Measurements from ENCODE around the gene EBF3. TPM values are rescaled to one million over a fixed set of nuclear protein-coding genes. Genes with fewer than 3 reads are reported as not detected.
A peak's percentile ranks its signal among the peaks of the same experiment; 100 is the strongest.

The EBF3 gene
- total and polyA plus RNA-seq, 2 experiments from 2014 or later, result 0.22 to 0.77 TPM

DNA sequence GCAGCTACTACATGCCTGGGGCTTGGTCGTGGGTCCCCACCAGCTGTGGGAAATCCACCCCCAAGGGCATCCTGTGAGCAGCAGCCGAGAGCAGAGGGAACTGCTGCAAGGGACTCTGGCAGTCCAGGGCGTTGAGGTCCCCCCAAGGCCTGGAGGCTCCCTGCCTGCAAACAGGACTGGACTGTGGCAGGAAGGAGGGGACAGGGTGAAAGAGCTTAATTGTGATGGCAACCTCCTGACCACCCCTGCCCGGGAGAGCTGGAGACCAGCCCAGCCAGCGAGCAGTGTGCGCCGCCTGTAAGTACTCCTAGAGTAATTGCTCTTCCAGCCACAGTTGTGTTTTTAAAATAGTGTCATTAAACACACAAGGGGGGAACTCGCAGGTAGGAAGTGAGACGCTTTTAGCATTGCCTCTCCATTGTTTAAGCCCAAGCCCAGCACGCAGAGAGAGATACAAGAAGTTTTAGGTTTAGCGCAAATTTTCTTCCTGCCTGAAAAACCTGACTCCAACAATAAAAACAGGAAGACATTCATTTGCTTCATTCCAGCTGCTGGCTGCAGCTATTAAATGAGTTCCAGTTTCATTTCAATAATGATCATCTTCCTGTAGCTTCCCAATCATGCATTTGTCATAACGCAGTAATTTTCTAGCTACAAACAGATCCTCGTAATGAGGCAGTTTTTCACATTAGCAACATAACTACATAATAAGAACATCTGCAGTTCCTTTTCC is 111.1 kb downstream of the EBF3 start:
- H3K9me2 ChIP-seq (replicated peaks; ENCODE audit: insufficient read depth), result no peaks in the 10 kb centered on the region
- H4K20me1 ChIP-seq (ENCODE audit: insufficient read depth, poor library complexity, severe bottlenecking), result no peaks in the 10 kb centered on the region
- WGBS (ENCODE audit: low lambda C conversion rate, missing lambda C conversion rate), result 50% methylated on average over 13 of the region's 13 CpGs
- no peak overlapping the region for H3K4me3 ChIP-seq
- H3K27me3 ChIP-seq, result peaks cover 5% of the 10 kb centered on the region
- H3K4me1 ChIP-seq (ENCODE audit: insufficient read depth), result peaks cover 8% of the 10 kb centered on the region
- no peaks in the 10 kb centered on the region for H3K79me2 ChIP-seq
- H3K9me3 ChIP-seq (ENCODE audit: low read depth), result no peaks in the 10 kb centered on the region
- TF ChIP-seq, protein P1, sequence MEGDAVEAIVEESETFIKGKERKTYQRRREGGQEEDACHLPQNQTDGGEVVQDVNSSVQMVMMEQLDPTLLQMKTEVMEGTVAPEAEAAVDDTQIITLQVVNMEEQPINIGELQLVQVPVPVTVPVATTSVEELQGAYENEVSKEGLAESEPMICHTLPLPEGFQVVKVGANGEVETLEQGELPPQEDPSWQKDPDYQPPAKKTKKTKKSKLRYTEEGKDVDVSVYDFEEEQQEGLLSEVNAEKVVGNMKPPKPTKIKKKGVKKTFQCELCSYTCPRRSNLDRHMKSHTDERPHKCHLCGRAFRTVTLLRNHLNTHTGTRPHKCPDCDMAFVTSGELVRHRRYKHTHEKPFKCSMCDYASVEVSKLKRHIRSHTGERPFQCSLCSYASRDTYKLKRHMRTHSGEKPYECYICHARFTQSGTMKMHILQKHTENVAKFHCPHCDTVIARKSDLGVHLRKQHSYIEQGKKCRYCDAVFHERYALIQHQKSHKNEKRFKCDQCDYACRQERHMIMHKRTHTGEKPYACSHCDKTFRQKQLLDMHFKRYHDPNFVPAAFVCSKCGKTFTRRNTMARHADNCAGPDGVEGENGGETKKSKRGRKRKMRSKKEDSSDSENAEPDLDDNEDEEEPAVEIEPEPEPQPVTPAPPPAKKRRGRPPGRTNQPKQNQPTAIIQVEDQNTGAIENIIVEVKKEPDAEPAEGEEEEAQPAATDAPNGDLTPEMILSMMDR (IDR thresholded peaks at IDR 0.05; ENCODE audit: poor library complexity), result no peak
- TF ChIP-seq EZH2 (IDR thresholded peaks at IDR 0.05; ENCODE audit: borderline replicate concordance) (no peak), EZH2phosphoT487 (IDR thresholded peaks at IDR 0.05; ENCODE audit: low read depth, severe bottlenecking, unreplicated experiment) (no peak)
- peak overlapping the region; percentile 17 for H2AFZ ChIP-seq
- no peaks in the 10 kb centered on the region for H3K36me3 ChIP-seq (replicated peaks; ENCODE audit: insufficient read depth, low read depth)
- H3K27ac ChIP-seq, result peak overlapping the region; percentile 18
- DNase-seq (ENCODE audit: low spot score), result no peak
- peak overlapping the region; percentile 63 for H3K4me2 ChIP-seq

DNA sequence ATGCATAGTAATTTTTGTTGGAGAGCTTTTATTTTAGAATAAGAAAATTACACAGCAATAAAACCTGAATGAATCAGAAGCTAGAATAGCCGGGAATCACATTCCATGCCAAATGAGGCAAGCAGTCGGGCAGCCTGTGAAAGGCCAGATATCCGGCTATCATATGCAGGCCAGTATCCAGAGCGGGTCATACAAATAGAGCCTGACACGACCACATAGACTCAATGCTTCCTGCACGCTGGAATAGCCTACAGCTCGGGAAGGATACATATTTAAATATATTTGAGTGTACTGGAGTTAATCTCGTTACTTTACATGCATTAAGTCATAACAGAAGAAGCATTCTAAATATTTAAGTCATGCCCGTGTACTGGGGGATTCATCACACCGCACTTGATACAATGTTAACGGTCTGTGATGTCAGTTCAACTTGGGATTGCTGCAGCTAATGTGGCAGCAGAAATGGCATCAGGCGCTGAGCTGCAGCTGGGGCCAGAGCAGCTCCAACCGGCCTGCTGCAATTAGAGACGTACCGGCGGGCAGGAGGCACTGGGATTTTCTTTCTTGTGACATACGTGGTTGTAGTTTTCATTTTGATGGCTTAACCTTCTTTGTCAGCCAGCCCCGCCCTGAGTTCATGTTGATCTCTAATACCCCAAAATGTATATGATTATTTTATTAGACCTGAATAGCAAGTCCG is 112.0 kb downstream of the EBF3 start:
- no peak for DNase-seq (ENCODE audit: low spot score)
- TF ChIP-seq EZH2phosphoT487 (IDR thresholded peaks at IDR 0.05; ENCODE audit: low read depth, severe bottlenecking, unreplicated experiment) (no peak), EZH2 (IDR thresholded peaks at IDR 0.05; ENCODE audit: borderline replicate concordance) (no peak)
- TF ChIP-seq, protein P1 (IDR thresholded peaks at IDR 0.05; ENCODE audit: poor library complexity), result no peak
- Histone ChIP-seq H3K4me3 (no peak overlapping the region), H3K9me2 (replicated peaks; ENCODE audit: insufficient read depth) (no peaks in the 10 kb centered on the region), H2AFZ (no peak overlapping the region), H3K27ac (no peak overlapping the region), H3K9me3 (ENCODE audit: low read depth) (no peaks in the 10 kb centered on the region), H3K36me3 (replicated peaks; ENCODE audit: insufficient read depth, low read depth) (no peaks in the 10 kb centered on the region), H3K4me1 (ENCODE audit: insufficient read depth) (peaks cover 8% of the 10 kb centered on the region), H3K27me3 (peaks cover 5% of the 10 kb centered on the region), H4K20me1 (ENCODE audit: insufficient read depth, poor library complexity, severe bottlenecking) (no peaks in the 10 kb centered on the region), H3K4me2 (no peak overlapping the region), H3K79me2 (no peaks in the 10 kb centered on the region)
- WGBS (ENCODE audit: low lambda C conversion rate, missing lambda C conversion rate), result 85% methylated on average over 19 of the region's 19 CpGs

DNA sequence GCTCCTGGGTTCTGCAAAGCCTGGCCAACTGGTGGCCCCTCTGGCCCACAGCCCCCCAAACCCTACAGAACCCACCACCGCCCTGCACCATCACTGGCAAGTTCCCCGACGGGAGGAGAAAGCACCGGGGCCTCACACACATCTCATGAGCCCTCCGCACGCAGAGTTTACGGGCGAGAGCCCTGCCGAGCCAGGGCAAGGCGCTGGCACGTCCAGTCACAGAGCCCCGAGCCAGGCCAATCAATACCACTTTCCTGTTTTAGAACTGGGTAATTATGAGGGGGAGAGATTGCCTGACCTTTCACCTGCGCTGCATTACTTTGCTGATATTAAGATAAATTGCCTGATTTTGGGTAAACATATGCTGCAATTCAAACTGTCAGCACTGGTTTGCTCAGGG is 113.3 kb downstream of the EBF3 start:
- no peak overlapping the region for H3K27ac ChIP-seq
- no peak overlapping the region for H3K4me3 ChIP-seq
- H4K20me1 ChIP-seq (ENCODE audit: insufficient read depth, poor library complexity, severe bottlenecking), result no peaks in the 10 kb centered on the region
- 73% methylated on average over 13 of the region's 13 CpGs for WGBS (ENCODE audit: low lambda C conversion rate, missing lambda C conversion rate)
- H3K9me3 ChIP-seq (ENCODE audit: low read depth), result no peaks in the 10 kb centered on the region
- TF ChIP-seq, protein P1 (IDR thresholded peaks at IDR 0.05; ENCODE audit: poor library complexity), result no peak
- TF ChIP-seq EZH2phosphoT487 (IDR thresholded peaks at IDR 0.05; ENCODE audit: low read depth, severe bottlenecking, unreplicated experiment) (no peak), EZH2 (IDR thresholded peaks at IDR 0.05; ENCODE audit: borderline replicate concordance) (no peak)
- H3K79me2 ChIP-seq, result no peaks in the 10 kb centered on the region
- peaks cover 8% of the 10 kb centered on the region for H3K4me1 ChIP-seq (ENCODE audit: insufficient read depth)
- no peaks in the 10 kb centered on the region for H3K9me2 ChIP-seq (replicated peaks; ENCODE audit: insufficient read depth)
- peaks cover 5% of the 10 kb centered on the region for H3K27me3 ChIP-seq
- DNase-seq (ENCODE audit: low spot score), result no peak
- no peak overlapping the region for H2AFZ ChIP-seq
- H3K4me2 ChIP-seq, result no peak overlapping the region
- no peaks in the 10 kb centered on the region for H3K36me3 ChIP-seq (replicated peaks; ENCODE audit: insufficient read depth, low read depth)
